GM12892 (cell line): Measurements from ENCODE around the gene FAM136A.
"Not testable (repeated sequence)": the region's sequence is repeated elsewhere in the genome, so short reads cannot be mapped to it uniquely, and the experiment has no call there.

ENCODE experiments used
- DNase-seq: peaks from one replicate; pipeline ENCODE4 v3.0.0; 2011; ENCODE audit not compliant: insufficient read length
- FAIRE-seq: peaks from 2 replicates; lab custom pipeline; 2011; peaks lifted over from hg19 to GRCh38; lab: Jason Lieb, UNC
- POLR2A ChIP-seq: IDR thresholded peaks from 2 replicates; pipeline ENCODE4 v1.6.1; 2011; ENCODE audit warnings: low read depth, low read length, control low read depth
- POLR2AphosphoS5 ChIP-seq: IDR thresholded peaks from 2 replicates; pipeline ENCODE4 v1.6.1; 2011; ENCODE audit warnings: low read depth, low read length, control low read depth
- TAF1 ChIP-seq: IDR thresholded peaks from 2 replicates; pipeline ENCODE4 v1.6.1; 2011; ENCODE audit warnings: low read depth, mild to moderate bottlenecking, control low read depth, low read length, borderline replicate concordance

The FAM136A gene

DNA sequence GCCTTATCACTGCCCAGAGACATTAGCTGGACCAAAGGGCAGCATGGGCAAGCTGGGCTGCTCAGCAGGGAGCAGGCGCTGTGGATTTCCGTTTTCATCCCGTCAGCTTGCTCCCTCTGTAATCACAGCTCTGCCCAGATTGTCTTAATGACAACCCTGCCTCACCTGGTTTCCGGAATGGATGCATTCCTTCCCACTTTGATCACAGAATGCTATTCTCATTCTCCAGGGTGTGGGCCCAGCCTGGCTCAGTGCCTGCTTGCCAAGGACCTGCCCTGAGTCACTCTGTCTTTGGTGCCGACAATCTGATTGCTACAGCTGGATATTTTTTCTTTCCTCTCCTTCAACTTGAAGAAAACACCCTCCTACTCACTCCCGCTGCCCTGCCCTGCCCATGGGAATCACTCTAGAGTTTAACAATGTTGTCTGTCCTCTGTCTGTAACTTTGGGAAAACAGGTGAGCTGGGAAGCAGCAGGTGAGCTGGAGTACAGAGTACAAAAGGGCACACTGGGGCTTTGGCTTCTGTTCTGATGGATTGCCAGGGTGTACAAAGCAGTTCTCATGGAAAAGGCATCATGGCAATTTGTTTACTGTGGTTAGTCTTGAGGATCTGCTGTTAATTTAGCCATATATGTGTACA, 27.2 kb upstream of the FAM136A start:
- DNase-seq, result no peak
- no peak for FAIRE-seq
- TF ChIP-seq TAF1 (no peak), POLR2AphosphoS5 (no peak), POLR2A (no peak)

DNA sequence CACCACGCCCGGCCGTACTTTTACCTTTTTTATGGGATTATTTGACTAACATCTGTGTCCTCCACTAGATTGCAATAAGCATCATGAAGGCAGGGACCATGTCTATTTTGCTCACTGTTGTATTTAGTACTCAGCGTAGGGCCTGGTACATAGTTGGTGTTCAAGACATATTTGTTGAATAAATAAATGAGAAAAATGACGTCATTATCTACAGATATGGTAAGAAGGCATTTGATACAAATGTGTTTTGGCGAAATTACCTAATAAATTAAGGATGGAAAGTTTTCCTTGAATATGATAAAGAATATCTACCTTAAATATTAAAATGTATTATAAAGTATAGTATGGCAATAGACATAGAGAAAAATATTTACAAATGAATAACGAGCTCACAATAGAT, 24.0 kb upstream of the FAM136A start:
- FAIRE-seq, result no peak
- TF ChIP-seq POLR2AphosphoS5 (no peak), TAF1 (no peak), POLR2A (no peak)

DNA sequence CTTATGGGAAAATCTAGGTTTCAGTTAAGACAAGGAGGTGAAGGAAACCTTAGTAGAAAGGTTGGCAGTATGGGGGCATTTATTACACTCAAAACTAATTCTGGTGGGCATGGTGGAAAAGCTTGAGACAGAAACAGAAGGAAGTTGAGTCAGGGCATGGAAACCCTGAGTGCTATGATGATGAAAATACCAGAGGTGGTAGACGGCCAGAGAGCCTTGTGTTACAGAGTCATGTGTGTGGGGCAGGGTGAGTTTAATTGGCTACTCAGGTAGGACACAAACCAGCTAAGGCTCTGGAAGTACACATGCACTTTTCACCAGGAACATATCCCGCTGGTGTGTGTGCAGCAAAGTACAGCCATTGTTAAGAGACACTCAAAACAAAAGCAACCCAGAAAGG, 20.7 kb upstream of the FAM136A start:
- FAIRE-seq (no peak), DNase-seq (no peak)
- TF ChIP-seq POLR2AphosphoS5 (no peak), POLR2A (no peak), TAF1 (no peak)

More for the DNA sequence above, 24.0 kb upstream of the FAM136A start:
- DNase-seq, result no peak

DNA sequence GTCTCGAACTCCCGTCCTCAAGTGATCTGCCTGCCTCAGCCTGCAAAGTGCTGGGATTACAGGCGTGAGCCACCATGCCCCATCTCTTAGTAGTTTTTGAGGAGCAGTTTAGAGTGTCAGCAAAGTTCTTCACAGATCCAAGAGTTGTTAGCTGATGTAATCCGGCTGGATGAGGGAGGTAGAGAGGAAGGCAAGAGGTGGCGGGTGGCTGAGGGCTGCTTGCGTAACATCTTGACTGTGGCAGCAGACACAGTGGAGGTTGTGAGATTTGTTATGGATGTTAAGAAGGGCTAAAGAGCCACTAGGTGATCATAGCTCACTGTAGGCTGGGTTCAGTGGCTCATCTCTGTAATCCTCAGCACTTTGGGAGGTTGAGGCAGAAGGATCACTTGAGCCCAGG, 19.5 kb upstream of the FAM136A start:
- TF ChIP-seq TAF1 (no peak), POLR2AphosphoS5 (no peak), POLR2A (no peak)
- DNase-seq (no peak), FAIRE-seq (no peak)

DNA sequence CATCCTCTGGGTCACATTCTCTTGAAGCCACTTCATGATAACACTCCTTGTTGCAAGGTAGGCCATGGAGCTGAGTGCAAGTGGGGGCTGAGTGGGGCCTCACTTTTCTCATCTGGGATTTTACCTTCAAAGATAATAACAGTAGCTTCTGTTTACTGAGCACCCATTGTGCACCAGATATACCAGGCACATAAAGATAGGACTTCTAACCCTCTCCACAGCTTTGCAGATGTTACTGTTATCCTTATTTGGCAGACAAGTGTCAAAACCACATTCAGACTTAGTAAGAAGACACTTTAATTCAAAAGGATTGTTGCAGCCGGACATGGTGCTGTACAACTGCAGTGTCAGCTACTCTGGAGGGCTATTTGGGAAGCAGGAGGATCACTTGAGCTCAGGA, 12.8 kb upstream of the FAM136A start:
- no peak for DNase-seq
- TF ChIP-seq POLR2AphosphoS5, result no peak
- TF ChIP-seq POLR2A, result no peak
- TF ChIP-seq TAF1, result no peak
- no peak for FAIRE-seq

DNA sequence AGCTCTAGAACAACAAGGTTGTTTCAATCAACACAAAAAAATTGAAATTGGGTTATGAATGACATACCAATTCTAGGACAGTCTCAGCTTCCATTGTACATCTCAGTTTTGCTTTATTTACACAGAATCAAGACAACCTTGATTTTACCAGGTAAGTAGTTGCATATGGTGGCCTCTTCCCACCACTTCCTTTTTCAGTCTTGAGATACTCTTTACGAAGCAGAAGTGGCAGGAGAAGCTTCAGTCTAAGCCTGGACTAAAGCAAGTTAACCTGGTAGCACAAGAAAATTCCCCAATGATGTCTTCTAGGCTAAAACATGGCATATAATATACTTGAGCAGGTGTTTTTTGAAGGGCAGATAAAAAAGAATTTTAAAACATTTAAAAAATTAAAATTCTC, 10.7 kb upstream of the FAM136A start:
- TF ChIP-seq POLR2AphosphoS5 (no peak), POLR2A (no peak), TAF1 (no peak)
- DNase-seq, result no peak
- no peak for FAIRE-seq

DNA sequence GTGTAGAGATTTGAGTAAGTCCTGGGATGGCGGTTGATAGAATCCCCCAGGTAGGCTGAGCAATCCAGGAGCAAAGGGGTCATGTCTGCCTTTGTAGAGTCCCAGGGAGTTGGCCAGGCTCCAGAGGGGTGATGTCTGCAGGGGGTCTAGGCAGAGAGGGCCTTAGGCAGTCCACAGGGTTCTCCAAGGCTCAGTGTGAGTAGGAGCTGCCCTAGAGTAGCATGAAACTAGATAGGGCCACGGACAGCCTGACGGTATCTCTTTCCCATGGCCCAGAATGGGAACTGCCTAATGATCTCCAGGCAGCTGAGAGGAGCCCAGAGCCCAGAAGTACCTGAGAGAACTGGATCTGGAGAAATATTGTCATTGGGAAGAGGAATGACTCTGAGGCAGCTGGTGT, 9.0 kb upstream of the FAM136A start:
- DNase-seq (no peak), FAIRE-seq (no peak)
- TF ChIP-seq POLR2AphosphoS5 (no peak), TAF1 (no peak), POLR2A (no peak)

DNA sequence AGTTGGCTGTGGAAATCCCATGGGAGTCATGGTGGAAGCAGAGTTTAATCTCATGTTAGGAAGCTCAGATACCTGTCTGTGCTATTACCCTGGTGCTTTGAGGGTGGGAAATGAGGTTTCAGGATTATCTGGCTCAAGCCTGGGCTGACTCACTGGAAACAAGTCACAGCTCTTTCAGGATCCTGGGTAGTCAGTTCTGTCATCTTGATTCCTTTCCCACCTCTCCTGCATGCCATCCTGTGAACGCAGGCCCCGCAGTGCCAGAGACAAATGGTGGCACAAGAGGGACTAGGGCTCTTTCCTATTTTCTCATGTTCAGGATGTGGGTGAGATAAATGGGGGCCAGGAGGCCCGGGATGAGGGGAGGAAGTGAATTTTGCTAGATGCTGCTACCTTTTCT, 3.7 kb upstream of the FAM136A start:
- FAIRE-seq, result no peak
- no peak for TF ChIP-seq POLR2A
- TF ChIP-seq TAF1, result no peak
- TF ChIP-seq POLR2AphosphoS5, result no peak
- DNase-seq, result no peak

DNA sequence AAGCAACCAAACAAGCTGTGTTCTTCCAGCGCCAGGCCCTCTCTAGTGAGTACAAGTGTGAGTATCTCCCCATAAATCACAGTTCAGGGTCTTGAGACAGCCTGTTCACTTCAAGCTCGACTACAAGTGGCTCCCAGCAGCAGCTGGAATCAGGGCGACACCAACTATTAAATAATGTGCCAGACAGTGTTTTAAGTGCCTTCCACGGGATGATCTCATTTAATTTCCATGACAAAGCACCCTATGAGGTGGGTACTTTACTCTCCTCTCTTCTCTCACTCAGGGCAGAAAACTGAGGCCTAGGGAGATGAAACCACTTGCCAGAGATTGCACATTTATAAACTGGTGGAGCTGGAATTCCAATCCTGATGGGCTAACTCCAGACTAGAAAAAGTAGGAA, 2.6 kb upstream of the FAM136A start:
- DNase-seq (no peak), FAIRE-seq (no peak)
- TF ChIP-seq POLR2A (no peak), POLR2AphosphoS5 (no peak), TAF1 (no peak)

DNA sequence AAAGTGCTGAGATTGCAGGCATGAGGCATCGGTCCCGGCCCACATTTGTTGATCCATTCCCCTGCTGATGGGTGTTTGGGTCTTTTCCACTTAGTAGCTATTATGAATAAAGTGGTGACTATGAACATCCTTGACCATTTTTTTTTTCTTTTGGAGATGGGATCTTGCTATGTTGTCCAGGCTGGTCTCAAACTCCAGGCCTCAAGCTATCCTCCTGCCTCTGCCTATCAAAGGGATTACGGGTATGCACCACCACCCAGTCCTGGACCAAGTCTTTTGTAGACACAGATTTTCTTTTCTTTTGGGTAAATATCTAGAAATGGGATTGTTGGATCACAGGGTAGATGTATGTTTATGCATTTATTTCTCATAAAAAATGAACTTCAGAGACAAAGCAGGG, 1.3 kb upstream of the FAM136A start:
- TF ChIP-seq POLR2AphosphoS5, result no peak
- no peak for TF ChIP-seq TAF1
- no peak for TF ChIP-seq POLR2A
- FAIRE-seq, result no peak
- DNase-seq, result no peak

DNA sequence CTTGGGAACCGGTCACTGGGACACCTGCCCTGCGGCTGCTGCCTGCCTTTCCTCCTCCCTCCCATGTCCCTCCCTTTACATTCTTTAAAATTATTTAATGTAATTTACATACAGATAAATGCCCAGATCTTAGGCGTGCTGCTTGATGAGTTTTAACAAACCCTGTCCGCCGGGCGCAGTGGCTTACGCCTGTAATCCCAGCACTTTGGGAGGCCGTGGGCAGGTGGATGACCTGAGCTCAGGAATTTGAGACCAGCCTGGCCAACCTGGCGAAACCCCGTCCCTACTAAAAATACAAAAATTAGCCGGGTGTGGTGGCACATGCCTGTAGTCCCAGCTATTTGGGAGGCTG, 304 bp upstream of the FAM136A start:
- not testable (repeated sequence) for FAIRE-seq

DNA sequence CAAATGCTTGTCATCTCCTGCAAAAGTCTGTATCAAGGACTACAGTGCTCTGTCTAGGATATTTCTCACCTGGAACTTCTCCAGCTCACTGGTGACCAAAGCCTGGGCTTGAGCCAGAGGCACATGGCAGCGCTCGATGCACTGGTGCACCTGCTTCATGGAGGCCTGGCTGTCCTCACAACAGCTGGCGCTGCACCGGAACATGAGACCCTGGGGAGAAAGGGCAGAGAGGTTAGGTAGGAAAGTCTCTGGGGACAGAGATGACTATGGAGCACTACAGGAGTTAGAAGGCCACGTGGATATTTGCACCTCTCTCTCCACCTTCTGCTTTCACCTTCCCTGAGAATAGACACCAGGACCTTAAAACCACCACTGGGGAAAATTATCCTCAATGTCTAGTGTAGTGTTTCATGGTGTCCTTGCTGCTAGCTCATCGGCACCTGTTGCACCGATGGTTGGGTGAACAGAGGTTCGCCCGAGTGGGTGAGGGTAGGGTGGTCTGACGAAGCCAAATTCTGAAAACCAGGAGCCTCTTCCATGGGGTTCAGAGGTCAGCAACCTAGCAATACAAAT, 1.0 kb downstream of the FAM136A start:
- TF ChIP-seq TAF1 (no peak), POLR2A (no peak), POLR2AphosphoS5 (no peak)
- FAIRE-seq (no peak), DNase-seq (no peak)

More for the DNA sequence above, 304 bp upstream of the FAM136A start:
- DNase-seq, result not testable (repeated sequence)

DNA sequence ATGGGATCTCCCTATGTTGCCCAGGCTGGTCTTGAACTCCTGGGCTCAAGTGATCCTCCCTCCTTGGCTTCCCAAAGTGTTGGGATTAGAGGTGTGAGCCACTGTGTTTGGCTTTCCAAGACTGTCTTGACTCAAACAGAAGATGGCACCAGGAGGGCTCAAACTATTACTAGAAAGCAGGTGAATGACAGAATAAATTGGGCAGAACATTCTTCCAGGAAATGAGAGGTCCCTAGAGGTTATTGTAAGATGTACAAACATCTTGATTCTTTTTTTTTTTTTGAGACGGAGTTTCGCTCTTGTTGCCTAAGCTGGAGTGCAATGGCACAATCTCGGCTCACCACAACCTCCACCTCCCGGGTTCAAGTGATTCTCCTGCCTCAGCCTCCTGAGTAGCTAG, 4.0 kb downstream of the FAM136A start:
- DNase-seq, result not testable (repeated sequence)

More for the DNA sequence above, 4.0 kb downstream of the FAM136A start:
- not testable (repeated sequence) for FAIRE-seq
